T1000 (cell line): ENCODE data around the gene THBS4.
A peak's percentile ranks its signal among the peaks of the same experiment; 100 is the strongest.

Experiments
- DNase-seq: peaks from one replicate; lab custom pipeline; 2025; ENCODE audit warnings: mixed read lengths; lab: John Stamatoyannopoulos, UW

Gene THBS4

GRCh38 chr5:80034962-80035821 lies at the start of gene THBS4:
Gene THBS4, plus strand, starts transcription at chr5:80035348. Its CDS starts 190 bp downstream, at chr5:80035538.
- no peak for DNase-seq

- no peak for DNase-seq
Observed at GRCh38 chr5:79986260-79986659, 48.9 kb upstream of the THBS4 start.

- no peak for DNase-seq
Observed at GRCh38 chr5:79990205-79990597, 44.9 kb upstream of the THBS4 start.

- peak; percentile 59 for DNase-seq
Observed at GRCh38 chr5:79990598-79991507, 44.3 kb upstream of the THBS4 start, which contains the start of gene MTX3. Gene MTX3, minus strand, starts transcription at chr5:79991262. Its CDS starts 24 bp downstream, at chr5:79991238.

GRCh38 chr5:79992891-79993657 lies 42.1 kb upstream of the THBS4 start:
- DNase-seq, result no peak

- DNase-seq, result no peak
Observed at GRCh38 chr5:79999722-80000121, 35.4 kb upstream of the THBS4 start.

GRCh38 chr5:80002677-80003076 lies 32.5 kb upstream of the THBS4 start:
- DNase-seq, result no peak

- DNase-seq, result no peak
Observed at GRCh38 chr5:80008995-80009765, 26.0 kb upstream of the THBS4 start.

- DNase-seq, result no peak
Observed at GRCh38 chr5:80010754-80011392, 24.3 kb upstream of the THBS4 start.

- no peak for DNase-seq
Observed at GRCh38 chr5:80025069-80025468, 10.1 kb upstream of the THBS4 start.

- no peak for DNase-seq
Observed at GRCh38 chr5:80026841-80027240, 8.3 kb upstream of the THBS4 start.

GRCh38 chr5:80031109-80031508 lies 4.0 kb upstream of the THBS4 start:
- no peak for DNase-seq

- no peak for DNase-seq
Observed at GRCh38 chr5:80033513-80033912, 1.6 kb upstream of the THBS4 start.

GRCh38 chr5:80034559-80034958 lies 589 bp upstream of the THBS4 start:
- DNase-seq, result no peak

- DNase-seq, result no peak
Observed at GRCh38 chr5:80035839-80036238, 691 bp downstream of the THBS4 start.

- DNase-seq, result no peak
Observed at GRCh38 chr5:80036615-80037014, 1.5 kb downstream of the THBS4 start.

GRCh38 chr5:80037366-80037765 lies 2.2 kb downstream of the THBS4 start:
- no peak for DNase-seq

- no peak for DNase-seq
Observed at GRCh38 chr5:80039650-80040049, 4.5 kb downstream of the THBS4 start.

- no peak for DNase-seq
Observed at GRCh38 chr5:80041527-80041926, 6.4 kb downstream of the THBS4 start.

- no peak for DNase-seq
Observed at GRCh38 chr5:80042330-80042729, 7.2 kb downstream of the THBS4 start.

- DNase-seq, result no peak
Observed at GRCh38 chr5:80043187-80043586, 8.0 kb downstream of the THBS4 start.
